GM18517 (cell line): ENCODE data around the gene CD3E.
"Not testable (repeated sequence)": the region's sequence is repeated elsewhere in the genome, so short reads cannot be mapped to it uniquely, and the experiment has no call there.

ENCODE experiments used
- ATAC-seq: cut with Tn5 transposase; IDR thresholded peaks from one replicate; pipeline ENCODE4 v1.9.1; 2021; ENCODE audit warnings: mild to moderate bottlenecking, moderate library complexity; ENCODE audit not compliant: unreplicated experiment

CD3E gene

GRCh38 chr11:118290923-118291322 is 13.6 kb upstream of the CD3E start:
- no peak for ATAC-seq

- ATAC-seq: no peak
Measured at GRCh38 chr11:118291477-118292135, 12.9 kb upstream of the CD3E start.

DNA sequence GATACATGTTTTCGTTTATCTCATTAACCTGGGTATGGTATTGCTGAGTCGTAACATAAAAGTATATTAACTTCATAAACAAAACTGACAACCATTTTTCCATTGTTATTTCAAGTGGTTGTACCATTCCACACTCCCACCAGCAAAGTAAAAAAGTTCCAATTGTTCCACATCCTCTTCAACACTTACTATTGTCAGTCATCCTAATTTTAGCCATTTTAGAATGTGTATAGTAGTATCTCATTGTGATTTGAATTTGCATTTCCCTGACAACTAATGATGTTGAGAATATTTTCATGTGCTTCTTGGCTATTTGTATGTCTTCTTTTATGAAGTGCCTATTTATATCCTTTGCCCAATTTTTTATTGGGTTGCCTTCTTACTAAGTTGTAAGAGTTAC is 10.5 kb upstream of the CD3E start:
- no peak for ATAC-seq

DNA sequence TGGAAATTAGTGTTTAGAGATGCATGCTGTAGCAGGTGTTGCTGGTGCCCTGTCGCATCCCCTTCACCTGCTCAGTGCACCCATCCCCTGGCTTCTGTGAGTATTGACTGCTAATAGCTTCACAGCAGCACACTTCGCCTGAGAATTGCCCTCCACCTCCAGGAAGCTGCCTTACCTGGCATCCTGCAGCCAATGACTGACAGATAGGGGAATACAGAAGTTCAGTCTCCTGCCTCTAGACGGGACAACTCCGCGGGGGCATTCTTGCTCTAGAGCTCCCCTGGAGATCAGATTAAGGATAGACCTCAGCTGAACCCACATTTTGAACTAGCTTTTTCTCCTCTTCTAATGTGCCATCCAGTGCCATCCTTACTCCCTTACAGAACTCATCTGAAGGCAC is 9.3 kb upstream of the CD3E start:
- no peak for ATAC-seq

- no peak for ATAC-seq
Measured at GRCh38 chr11:118295815-118296454, 8.6 kb upstream of the CD3E start.

DNA sequence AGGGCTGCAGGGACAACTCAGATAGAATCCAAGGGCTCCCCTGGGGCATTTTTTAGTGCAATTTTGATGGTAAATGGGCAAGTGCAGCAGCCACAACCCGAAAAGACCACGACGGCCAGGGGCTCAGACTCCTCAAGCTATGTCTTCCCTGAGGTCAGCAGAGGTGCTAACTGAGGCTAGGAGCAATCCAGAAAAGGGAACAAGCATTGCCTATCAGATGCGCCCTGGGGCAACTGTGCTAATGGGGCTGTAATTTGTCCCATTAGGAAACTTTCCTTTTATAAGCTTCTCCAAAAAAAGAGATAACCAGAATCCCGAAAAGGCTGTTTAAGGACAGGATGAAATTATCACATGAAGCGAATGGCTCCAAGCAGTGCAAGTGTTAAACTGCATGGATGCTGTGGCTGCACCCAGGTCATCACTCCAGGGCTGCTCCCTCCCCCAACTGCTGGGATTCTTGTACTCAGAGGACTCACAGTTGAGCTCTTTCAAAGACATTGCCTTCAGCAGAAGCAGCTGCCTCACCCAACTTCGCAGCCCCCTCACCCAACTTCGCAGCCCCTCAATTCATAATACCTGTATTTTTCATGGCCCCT is 2.8 kb upstream of the CD3E start:
- ATAC-seq: no peak

DNA sequence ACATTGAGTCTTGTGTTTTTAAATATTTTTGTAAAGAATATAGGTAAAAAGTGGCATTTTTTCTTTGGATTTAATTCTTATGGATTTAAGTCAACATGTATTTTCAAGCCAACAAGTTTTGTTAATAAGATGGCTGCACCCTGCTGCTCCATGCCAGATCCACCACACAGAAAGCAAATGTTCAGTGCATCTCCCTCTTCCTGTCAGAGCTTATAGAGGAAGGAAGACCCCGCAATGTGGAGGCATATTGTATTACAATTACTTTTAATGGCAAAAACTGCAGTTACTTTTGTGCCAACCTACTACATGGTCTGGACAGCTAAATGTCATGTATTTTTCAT is 333 bp upstream of the CD3E start:
- ATAC-seq: no peak

DNA sequence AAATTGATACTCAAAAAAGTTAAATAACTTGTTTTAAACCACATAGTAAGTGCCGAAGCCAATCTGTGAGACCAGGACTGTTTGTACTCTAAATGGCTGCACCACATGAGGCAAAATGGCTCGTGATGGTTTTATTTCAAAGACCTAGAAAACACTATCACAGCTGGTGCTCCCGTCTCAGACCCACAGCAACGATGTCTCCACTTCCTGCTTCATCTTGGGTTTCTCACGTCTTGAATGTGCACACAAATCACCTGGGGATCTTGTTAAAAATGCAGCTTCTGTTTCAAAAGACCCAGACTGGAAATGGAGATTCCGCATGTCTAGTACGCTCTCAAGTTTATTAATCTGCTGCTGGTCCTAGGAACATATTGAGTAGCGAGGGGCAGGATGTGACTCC is 1.2 kb downstream of the CD3E start:
- no peak for ATAC-seq

DNA sequence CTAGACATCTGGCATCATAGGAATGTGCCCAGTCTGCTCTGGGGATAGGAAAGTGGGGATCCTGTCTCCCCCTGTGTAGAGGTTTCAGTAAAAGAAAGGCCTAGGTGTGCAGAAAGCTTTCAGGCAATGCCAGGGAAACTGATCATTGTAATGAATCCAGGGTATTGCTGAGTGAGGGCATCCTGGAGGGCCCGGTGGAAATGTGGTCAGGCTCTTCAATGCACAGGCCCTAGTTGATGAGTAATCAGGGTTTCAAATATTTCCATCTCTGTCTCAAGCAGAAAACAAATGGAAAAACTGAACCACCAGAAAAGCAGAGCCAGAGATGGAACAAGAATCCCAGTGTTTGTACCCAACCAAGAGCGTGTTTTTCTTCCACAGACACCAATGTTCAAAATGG is 2.0 kb downstream of the CD3E start:
- ATAC-seq: no peak

GRCh38 chr11:118308995-118309528 is 4.5 kb downstream of the CD3E start:
- not testable (repeated sequence) for ATAC-seq

GRCh38 chr11:118310271-118310670 is 5.7 kb downstream of the CD3E start:
- no peak for ATAC-seq

DNA sequence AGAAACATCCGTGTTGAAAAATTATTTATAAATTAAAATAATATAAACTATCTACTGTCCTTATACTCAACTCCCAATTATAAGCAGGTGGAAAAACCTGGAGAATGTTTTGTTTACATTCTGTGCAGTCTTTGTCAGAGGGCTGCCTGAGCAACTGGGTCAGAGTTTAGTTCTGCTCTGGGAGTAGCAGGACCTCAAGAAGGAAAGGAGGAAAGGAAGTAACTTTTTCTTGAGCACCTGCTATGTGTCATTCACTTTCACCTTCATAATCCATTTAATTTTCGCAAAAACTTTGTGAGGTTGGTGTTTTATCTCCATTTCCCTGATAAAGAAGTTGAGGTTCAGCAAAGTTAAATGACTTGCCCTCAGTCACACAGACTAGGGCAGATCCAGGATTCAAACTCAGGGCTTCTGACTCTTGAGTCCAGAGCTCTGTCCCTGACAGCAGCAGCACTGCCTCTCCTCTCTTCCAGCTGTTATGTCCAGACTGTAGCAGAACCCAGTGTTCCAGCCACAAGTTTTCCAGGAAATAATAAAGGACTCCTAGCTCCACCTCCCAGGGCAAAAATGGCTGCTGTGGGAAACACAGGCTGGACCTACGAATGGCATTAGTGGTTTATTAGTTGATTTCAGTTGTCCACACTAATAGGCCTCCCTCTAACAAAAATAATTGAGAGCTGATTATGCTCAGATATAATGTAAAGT is 6.4 kb downstream of the CD3E start:
- ATAC-seq: no peak

GRCh38 chr11:118311518-118311917 is 7.0 kb downstream of the CD3E start:
- no peak for ATAC-seq

DNA sequence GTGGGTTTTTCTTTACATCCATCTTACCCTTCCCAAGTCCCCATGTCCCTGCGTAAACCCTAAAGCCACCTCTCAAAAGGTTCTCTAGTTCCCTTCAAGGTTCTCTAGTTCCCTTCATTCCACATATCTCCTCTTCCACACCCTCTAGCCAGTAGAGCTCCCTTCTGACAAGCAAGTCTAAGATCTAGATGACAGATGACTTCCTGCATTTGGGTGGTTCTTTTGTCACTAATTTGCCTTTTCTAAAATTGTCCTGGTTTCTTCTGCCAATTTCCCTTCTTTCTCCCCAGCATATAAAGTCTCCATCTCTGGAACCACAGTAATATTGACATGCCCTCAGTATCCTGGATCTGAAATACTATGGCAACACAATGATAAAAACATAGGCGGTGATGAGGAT is 7.8 kb downstream of the CD3E start:
- no peak for ATAC-seq

DNA sequence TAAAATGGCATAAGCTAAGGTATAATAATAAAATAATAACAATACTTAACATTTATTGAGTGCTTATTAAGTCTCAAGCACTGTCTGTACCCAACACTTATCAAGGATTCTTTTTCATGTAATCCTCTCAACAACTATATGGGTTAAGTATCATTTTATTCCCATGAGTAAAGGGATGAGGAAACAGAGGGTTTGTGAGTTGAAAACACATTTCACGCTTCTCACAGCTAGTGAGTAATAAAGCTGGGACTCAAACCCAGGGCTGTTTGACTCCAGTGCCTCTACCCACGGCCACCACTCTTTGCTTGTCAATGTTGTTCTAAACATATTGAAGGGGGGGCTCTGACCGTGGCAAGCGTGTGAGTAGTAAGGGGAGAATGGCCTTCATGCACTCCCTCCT is 8.7 kb downstream of the CD3E start:
- ATAC-seq: no peak

- ATAC-seq: no peak
Measured at GRCh38 chr11:118314988-118315411, 10.5 kb downstream of the CD3E start.

DNA sequence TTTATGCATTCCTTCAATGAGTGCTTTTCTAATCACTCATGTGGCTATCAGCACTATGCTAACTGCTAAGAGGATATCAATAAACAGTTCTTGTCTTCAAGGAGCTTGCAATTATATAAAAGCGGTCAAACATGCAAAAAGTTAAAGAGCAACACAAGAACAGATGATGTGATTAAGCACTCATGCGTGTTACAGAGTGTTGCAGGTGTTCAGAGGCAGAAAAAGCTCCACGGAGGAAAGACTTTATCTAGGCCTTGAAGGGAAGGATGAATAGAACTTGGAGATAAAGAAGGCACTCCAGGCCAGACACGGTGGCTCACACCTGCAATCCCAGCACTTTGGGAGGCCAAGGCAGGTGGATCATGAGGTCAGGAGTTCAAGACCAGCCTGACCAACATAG is 13.6 kb downstream of the CD3E start:
- ATAC-seq: no peak

GRCh38 chr11:118318581-118319336 is 14.2 kb downstream of the CD3E start:
- ATAC-seq: no peak

DNA sequence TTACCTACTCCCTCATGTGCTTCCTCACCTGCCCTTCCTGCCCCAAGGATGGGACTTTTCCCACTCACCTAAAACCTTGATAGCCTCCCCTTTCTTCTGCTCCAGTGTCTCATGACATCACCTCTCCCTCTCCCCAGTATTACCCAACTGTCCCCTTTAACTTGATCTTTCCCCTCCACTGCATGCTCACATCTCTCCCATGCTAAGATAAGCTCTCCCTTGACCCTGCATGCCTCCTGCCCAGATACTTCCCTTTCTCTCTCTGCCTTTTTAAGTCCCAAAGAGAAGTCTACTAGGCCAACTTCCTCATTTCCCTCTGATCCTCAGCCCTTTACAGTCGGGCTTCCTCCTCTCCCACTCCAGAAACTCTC is 14.8 kb downstream of the CD3E start:
- no peak for ATAC-seq

DNA sequence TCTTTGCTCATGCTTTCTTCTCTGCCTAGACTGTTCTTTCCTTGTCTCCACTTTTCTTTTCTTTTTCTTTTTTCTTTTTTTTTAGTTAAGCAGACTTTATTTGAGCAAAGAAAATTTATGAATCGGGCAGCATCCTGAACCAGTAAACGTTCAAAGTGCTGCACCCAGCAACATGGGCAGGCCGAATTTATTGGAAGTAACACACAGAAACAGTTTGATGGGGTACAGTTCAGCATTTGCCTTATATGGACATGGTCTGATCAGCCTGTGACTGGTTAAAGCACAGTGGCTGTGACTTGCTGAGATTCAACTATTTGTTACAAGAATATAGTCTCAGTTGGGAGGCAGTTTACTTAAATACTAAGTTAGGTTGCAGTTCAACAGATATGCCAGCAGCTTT is 16.0 kb downstream of the CD3E start:
- no peak for ATAC-seq
